SH-SY5Y (cell line): ENCODE results near the gene TANGO6.

Experiments used
- GATA2 ChIP-seq: IDR thresholded peaks from 2 replicates; pipeline ENCODE4 v1.6.1; 2011; ENCODE audit warnings: mild to moderate bottlenecking, low read depth, low read length
- GATA3 ChIP-seq: IDR thresholded peaks from 2 replicates; pipeline ENCODE4 v1.6.1; 2011; ENCODE audit warnings: low read depth, mild to moderate bottlenecking, low read length, moderate library complexity

DNA sequence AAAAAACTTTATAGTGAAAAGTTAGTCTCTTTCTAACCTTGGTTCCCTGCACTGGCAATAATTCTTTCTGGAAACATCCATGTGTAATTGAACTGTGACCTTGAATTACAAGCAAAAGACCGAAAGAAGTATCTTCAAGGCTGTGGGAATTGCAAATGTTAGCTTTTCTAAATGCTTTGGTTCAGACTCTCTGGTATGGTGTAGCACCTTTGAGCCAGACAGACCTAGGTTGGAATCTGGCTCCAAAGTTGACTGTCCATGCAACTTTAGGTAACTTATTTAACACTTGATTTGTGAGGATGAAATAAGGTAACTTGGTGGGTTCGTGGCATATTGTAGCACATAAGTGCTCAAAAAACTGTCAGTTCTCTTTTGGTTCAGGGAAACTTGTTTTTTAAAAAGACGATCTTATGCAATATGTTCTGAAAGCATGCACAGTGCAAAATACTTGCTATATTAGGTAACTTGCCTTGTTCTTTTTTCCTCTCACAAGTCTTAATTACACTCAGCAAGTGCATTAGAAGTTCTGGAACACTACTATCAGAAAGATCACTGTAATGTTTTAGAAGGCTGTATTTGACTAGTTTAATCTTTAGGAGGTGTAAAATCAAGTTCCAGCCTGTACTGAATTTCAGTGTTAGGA is 46.3 kb downstream of the TANGO6 start:
- TF ChIP-seq GATA2 (no peak), GATA3 (no peak)
